ENCODE data around the gene STK38.

The STK38 gene

DNA sequence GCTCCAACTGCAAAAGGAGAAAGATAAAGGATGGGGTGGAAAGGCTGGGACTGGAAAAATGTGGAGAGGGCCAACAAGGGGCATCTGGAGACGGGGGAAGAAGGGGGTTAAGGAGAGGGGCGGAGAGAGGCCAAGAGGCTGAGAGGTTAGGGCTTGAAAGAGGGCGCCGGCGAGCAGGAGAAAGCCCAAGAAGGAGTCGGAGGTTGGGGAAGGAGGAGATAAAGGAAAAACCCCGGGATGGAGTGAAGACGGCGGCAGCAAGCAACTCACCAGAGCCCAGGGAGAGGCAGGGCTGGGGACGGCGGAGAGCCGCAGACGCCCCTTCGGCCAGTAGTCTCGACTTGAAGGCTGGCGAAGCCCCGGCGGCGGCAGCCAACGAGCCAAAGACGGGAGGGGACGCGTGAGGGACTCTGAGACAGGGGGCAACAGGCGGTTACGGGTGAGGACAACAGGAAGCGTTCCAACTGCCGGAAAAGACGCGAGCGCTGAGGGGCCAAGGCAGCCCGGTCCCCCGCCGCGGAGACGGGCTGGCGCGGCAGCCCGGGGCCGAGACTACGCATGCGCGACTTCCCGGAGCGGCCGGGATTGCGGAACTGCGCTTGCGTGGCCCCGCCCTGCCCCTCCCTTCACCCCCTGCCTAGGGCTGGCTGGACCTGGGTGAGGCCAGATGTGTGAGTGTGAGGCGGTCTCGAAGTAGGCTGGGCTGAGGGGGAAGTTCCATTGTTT lies at the start of gene STK38:
Gene STK38, minus strand, starts transcription at position 560 of the 726 bp plus-strand sequence. CDS start 7,277 bp downstream, outside the sequence.
- TF ChIP-seq, protein P1, sequence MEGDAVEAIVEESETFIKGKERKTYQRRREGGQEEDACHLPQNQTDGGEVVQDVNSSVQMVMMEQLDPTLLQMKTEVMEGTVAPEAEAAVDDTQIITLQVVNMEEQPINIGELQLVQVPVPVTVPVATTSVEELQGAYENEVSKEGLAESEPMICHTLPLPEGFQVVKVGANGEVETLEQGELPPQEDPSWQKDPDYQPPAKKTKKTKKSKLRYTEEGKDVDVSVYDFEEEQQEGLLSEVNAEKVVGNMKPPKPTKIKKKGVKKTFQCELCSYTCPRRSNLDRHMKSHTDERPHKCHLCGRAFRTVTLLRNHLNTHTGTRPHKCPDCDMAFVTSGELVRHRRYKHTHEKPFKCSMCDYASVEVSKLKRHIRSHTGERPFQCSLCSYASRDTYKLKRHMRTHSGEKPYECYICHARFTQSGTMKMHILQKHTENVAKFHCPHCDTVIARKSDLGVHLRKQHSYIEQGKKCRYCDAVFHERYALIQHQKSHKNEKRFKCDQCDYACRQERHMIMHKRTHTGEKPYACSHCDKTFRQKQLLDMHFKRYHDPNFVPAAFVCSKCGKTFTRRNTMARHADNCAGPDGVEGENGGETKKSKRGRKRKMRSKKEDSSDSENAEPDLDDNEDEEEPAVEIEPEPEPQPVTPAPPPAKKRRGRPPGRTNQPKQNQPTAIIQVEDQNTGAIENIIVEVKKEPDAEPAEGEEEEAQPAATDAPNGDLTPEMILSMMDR (IDR thresholded peaks at IDR 0.05; ENCODE audit: insufficient read depth, low read depth, low read length, missing control alignments): peak; percentile 5
- DNase-seq (ENCODE audit: low read depth): peak; percentile 94
- peak within 1 kb of the TSS; percentile 70 for H3K4me3 ChIP-seq (ENCODE audit: low read depth, low read length)

- TF ChIP-seq, protein P1 (IDR thresholded peaks at IDR 0.05; ENCODE audit: insufficient read depth, low read depth, low read length, missing control alignments): no peak
- peak overlapping the region; percentile 94 for H3K4me3 ChIP-seq (ENCODE audit: low read depth, low read length)
- no peak for DNase-seq (ENCODE audit: low read depth)
Measured at GRCh38 chr6:36596356-36596755, 49.1 kb upstream of the STK38 start.

GRCh38 chr6:36594816-36595643 lies 47.8 kb upstream of the STK38 start:
- TF ChIP-seq, protein P1 (IDR thresholded peaks at IDR 0.05; ENCODE audit: insufficient read depth, low read depth, low read length, missing control alignments): no peak
- H3K4me3 ChIP-seq (ENCODE audit: low read depth, low read length): peak overlapping the region; percentile 94
- no peak for DNase-seq (ENCODE audit: low read depth)

- TF ChIP-seq, protein P1 (IDR thresholded peaks at IDR 0.05; ENCODE audit: insufficient read depth, low read depth, low read length, missing control alignments): peak; percentile 20
- peak within 1 kb of the TSS; percentile 94 for H3K4me3 ChIP-seq (ENCODE audit: low read depth, low read length)
- peak; percentile 99 for DNase-seq (ENCODE audit: low read depth)
Measured at GRCh38 chr6:36594029-36594815, 46.9 kb upstream of the STK38 start, which contains the start of gene SRSF3. SRSF3 (plus strand) TSS chr6:36594362; CDS start chr6:36596763, 2,401 bp downstream.

GRCh38 chr6:36593569-36594028 lies 46.3 kb upstream of the STK38 start:
- DNase-seq (ENCODE audit: low read depth): peak; percentile 82
- TF ChIP-seq, protein P1 (IDR thresholded peaks at IDR 0.05; ENCODE audit: insufficient read depth, low read depth, low read length, missing control alignments): no peak
- peak overlapping the region; percentile 72 for H3K4me3 ChIP-seq (ENCODE audit: low read depth, low read length)

GRCh38 chr6:36592221-36592655 lies 45.0 kb upstream of the STK38 start:
- DNase-seq (ENCODE audit: low read depth): peak; percentile 87
- H3K4me3 ChIP-seq (ENCODE audit: low read depth, low read length): peak overlapping the region; percentile 72
- TF ChIP-seq, protein P1 (IDR thresholded peaks at IDR 0.05; ENCODE audit: insufficient read depth, low read depth, low read length, missing control alignments): no peak
